Ureter (tissue), 1 donor: ENCODE data around the gene KRTAP2-3. TPM values are rescaled to one million over a fixed set of nuclear protein-coding genes. Genes with fewer than 3 reads are reported as not detected.
"Not testable (repeated sequence)": the region's sequence is repeated elsewhere in the genome, so short reads cannot be mapped to it uniquely, and the experiment has no call there.

Experiments
- DNase-seq: peaks from one replicate; pipeline ENCODE4 v3.0.0-alpha.2; 2020; ENCODE audit warnings: low spot score
- total RNA-seq: library from RNA; stranded (reverse); gene quantifications from one replicate; pipeline ENCODE4 v1.2.4, GENCODE V29; 2023
- donor health status: DM: yes; HTN: yes; CAD: no.

The KRTAP2-3 gene
- total RNA-seq, 1 donor from 2014 or later, result not detected

GRCh38 chr17:41067281-41067680, 7.4 kb upstream of the KRTAP2-3 start:
- DNase-seq, result no peak

- DNase-seq, result no peak
These were observed 6.1 kb upstream of the KRTAP2-3 start, which contains the start of gene KRTAP2-4 for GRCh38 chr17:41065829-41066624. TSS of gene KRTAP2-4 (minus strand) at chr17:41065879. CDS start at chr17:41065845, 34 bp downstream.

DNA sequence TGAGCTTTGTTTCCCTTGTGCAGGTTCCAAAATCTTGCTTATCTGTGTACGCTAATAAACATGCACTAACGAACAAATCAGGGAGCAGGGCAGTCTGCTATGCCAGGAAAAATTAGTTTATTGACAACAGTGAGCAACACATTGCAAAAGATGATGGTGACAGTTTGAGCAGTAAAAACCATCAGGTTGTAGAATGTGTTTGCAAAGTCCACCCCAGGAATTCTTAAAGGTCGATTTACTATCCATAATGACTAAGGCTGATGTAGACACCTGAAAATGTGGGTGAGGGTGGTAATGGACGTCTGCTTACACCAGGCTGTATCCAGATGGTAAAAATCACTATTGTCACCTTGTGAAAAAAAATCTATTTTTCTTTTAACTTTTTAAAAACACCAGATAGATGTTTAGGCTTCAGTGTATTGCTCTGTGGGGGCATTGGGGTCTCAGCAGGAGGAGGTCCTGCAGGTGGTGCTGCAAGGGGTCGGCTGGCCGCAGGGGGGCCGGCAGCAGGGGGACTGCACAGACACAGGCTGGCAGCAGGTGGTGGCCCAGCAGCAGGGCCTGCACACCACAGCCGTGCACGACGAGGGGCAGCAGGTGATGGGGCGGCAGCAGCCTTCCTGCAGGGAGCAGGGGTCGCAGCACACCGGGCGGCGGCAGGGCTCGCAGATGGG, 5.2 kb upstream of the KRTAP2-3 start:
- not testable (repeated sequence) for DNase-seq

DNA sequence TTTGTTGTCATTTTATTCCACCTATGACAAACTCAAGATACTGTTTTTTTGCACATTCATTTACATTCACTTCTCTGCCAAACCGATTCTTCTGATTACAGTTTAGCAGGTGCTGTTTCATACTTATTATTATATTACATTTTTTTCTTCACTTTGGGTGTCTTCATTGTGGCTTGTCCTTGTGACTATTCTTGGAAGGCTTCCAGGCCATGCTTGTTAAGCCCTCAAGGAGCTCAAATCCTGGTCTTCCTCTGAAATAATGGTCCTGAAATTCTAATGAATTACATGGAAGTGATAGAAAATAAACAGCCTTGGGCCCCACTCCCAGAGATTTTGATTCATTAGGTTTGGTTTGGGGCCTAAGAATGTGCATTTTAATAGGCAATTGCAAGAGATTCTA, 4.4 kb upstream of the KRTAP2-3 start:
- no peak for DNase-seq

GRCh38 chr17:41063449-41063848, 3.5 kb upstream of the KRTAP2-3 start:
- no peak for DNase-seq

- DNase-seq, result no peak
These were observed 2.0 kb upstream of the KRTAP2-3 start for GRCh38 chr17:41061964-41062363.

- not testable (repeated sequence) for DNase-seq
These were observed 450 bp downstream of the KRTAP2-3 start for GRCh38 chr17:41059276-41060051.

GRCh38 chr17:41058741-41059140, 1.2 kb downstream of the KRTAP2-3 start:
- DNase-seq, result no peak

DNA sequence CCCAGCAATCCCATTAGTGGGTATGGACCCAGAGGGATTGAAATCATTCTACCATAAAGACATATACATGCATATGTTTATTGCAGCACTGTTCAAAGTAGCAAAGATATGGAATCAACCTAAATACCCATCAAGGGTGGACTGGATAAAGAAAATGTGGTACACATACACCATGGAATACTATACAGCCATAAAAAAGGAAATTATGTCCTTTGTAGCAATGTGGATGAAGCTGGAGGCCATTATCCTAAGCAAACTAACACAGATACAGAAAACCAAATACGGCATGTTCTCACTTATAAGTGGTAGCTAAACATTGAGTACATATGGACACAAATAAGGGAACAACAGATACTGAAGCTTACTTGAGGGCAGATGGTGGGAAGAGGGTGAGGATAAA, 2.4 kb downstream of the KRTAP2-3 start:
- no peak for DNase-seq

GRCh38 chr17:41055130-41055529, 4.8 kb downstream of the KRTAP2-3 start, which contains the start of gene KRTAP2-2:
TSS of gene KRTAP2-2 (minus strand) at chr17:41055230. CDS start at chr17:41055211, 19 bp downstream.
- DNase-seq, result not testable (repeated sequence)

DNA sequence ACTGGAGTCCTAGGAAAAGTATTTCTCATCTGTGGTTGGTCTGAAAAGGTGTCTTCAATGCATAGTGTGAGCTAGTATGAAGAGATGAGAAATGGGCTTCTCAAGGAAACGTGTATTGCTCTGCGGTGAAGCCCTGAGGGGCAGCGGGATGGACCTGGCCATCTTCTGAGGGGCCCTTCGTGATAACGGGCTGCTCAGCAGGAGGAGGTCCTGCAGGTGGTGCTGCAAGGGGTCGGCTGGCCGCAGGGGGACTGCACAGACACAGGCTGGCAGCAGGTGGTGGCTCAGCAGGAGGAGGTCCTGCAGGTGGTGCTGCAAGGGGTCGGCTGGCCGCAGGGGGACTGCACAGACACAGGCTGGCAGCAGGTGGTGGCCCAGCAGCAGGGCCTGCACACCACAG, 5.4 kb downstream of the KRTAP2-3 start:
- DNase-seq, result not testable (repeated sequence)

GRCh38 chr17:41054025-41054424, 5.9 kb downstream of the KRTAP2-3 start:
- no peak for DNase-seq

- no peak for DNase-seq
These were observed 7.3 kb downstream of the KRTAP2-3 start for GRCh38 chr17:41052566-41052965.

GRCh38 chr17:41049110-41049509, 10.8 kb downstream of the KRTAP2-3 start:
- no peak for DNase-seq

DNA sequence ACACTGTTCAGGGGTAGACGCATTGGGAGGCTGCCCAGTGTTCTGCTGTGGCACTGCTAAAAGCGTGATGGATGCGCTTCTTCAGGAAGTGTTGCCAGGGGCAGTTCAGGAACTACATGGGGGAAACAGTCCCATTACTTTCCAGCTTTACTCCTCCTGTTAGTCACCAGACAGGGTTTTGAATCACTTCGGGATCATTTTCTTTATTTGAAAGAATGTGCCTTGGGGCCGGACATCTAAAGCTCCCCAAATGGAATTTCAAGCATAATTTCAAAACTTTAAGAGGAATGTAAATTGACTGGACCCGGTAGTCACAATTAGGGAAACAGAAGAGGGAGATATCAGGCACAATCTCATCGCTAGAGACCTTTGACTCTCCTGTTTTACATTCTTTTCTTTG, 11.5 kb downstream of the KRTAP2-3 start:
- DNase-seq, result no peak

DNA sequence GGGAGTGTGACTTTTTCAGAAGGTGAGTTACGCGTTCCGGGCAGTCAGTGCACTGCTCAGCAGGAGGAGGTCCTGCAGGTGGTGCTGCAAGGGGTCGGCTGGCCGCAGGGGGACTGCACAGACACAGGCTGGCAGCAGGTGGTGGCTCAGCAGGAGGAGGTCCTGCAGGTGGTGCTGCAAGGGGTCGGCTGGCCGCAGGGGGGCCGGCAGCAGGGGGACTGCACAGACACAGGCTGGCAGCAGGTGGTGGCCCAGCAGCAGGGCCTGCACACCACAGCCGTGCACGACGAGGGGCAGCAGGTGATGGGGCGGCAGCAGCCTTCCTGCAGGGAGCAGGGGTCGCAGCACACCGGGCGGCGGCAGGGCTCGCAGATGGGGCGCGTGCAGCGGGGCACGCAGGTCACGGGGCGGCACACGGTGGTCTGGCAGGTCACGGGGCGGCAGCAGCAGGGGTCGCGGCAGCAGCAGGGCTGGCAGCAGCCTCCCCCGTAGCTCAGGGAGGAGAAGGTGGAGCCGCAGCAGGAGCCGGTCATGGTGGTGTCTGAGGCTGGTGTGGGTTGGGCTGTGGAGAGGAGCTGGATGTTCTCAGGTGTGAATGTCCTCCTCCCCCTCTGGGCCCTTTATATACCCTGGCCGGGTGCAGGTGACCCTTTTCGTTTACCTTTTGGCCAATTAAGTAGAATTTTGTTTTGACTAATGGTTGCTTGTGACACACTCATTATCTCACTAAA, 13.0 kb downstream of the KRTAP2-3 start, which contains the start of gene KRTAP2-1:
Gene KRTAP2-1 (minus strand): TSS at position 582 of the 731 bp plus-strand sequence. CDS start 49 bp downstream, at position 533.
- DNase-seq, result not testable (repeated sequence)

GRCh38 chr17:41042953-41043352, 17.0 kb downstream of the KRTAP2-3 start:
- DNase-seq, result no peak

DNA sequence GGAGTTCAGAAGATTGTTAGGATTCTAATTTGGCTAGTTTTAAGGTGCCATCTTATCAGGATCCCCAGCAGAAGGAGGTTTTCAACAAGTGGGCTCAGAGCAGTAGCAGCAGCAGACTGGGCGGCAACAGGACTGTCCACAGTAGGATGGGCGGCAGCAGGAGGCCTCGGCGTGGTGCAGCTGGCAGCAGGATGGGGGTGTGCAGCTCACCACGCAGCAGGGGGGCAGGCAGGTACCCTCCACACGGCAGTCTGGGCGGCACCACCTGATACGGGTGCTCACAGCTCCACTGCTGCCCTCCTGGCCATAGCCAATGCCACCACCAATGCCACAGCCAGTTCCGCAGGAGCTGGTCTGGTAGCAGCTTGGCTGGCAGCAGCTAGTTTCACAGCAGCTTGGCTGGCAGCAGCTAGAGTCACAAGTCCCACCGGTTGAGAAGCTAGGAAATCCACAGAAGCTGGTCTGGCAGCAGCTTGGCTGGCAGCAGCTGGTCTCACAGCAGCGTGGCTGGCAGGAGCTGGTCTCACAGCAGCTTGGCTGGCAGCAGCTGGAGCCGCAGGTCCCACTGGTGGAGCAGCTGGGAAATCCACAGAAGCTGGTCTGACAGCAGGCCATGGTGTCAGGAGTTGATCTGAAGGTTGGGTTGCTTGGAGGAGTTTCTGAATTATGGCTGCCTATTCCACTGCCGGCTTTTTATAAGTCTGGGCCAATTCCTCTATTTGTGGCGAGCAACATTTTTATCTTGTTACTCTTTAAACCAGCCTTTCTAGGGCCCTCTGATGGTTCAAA, 18.9 kb downstream of the KRTAP2-3 start, which contains the start of gene KRTAP1-1:
Gene KRTAP1-1 (minus strand): TSS at position 668 of the 789 bp plus-strand sequence. CDS start 53 bp downstream, at position 615.
- peak; percentile 46 for DNase-seq

DNA sequence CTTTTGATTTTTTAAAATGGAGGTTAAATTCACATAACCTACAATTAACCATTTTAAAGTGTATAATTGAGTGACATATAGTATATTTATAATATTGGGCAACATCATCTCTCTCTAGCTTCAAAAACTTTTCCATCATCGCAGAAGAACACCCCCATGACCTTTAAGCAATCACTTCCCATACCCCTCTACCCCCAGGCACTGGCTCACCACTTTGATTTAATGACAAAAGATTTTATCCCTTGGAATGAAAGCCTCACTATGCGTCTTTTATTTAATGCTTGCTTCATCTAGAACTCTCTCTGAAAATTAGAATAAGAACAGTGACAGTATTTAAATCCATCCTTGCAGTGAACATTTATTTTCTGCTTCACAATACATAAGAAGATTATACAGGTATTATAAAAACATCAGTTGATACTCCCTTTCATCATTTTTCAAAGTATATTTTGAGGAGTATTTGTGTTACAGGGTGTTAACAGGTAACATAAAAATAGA, 22.0 kb downstream of the KRTAP2-3 start:
- no peak for DNase-seq

DNA sequence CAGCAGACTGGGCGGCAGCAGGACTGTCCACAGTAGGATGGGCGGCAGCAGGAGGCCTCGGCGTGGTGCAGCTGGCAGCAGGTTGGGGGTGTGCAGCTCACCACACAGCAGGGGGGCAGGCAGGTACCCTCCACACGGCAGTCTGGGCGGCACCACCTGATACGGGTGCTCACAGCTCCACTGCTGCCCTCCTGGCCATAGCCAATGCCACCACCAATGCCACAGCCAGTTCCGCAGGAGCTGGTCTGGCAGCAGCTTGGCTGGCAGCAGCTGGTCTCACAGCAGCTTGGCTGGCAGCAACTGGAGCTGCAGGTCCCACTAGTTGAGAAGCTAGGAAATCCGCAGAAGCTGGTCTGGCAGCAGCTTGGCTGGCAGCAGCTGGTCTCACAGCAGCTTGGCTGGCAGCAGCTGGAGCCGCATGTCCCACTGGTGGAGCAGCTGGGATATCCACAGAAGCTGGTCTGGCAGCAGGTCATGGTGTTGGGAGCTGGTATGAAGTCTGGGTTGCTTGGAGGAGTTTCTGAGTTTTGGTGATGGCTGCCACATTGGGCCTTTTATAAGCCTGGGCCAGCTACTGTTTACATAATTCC, 25.5 kb downstream of the KRTAP2-3 start, which contains the start of gene KRTAP1-3:
Gene KRTAP1-3 (minus strand): TSS at position 529 of the 590 bp plus-strand sequence. CDS start 53 bp downstream, at position 476.
- DNase-seq, result not testable (repeated sequence)
